ENCODE measurements around the gene TMEM91.

DNA sequence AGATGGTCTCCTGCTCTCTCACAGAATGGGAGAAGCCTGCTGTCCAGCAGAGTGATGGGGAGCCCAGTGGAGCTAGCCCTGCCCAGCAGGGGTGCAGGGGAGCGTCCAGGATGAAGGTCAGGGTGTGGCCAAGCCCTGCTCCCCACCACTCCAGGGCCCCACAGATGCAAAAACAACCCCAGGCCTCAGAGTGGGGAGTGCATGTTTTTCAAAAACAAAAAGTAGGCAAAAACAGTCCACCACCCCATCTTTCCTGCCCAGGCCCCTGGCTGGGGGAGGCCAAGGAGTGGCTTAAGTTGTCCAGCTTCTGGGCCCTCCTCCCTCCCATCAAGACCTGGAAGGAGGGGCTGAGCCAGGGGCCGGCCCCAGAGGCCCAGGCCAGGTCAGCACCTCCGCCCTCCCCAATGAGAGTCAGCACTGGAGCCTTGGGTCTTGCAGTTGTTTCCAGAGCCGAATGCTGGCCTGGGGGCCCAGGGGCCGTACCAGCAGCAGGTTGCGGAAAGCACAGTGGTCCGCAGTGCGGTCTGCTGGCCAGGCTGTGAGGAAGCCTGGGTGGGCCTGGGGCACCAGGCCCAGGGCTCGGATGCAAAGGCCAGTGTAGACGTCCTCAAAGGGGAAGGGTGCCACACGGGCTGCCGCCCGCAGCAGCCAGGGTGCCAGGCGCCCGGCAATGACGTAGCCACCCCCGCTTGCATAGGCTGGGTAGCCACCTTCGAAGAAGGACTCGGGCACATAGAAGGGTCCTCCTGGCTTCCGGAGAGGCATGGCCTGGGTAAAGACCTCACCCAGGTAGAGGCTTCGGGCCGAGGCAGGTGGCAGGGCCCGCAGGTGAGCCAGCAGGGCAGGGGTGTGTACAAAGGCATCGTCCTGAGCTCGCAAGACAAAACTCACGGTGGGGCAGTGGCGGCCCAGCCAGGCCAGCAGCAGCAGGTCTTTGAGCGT lies 49.1 kb downstream of the TMEM91 start:
- TF ChIP-seq EZH2phosphoT487 (IDR thresholded peaks at IDR 0.05; ENCODE audit: borderline replicate concordance, low read depth, low read length) = no peak
- TF ChIP-seq, protein P1, sequence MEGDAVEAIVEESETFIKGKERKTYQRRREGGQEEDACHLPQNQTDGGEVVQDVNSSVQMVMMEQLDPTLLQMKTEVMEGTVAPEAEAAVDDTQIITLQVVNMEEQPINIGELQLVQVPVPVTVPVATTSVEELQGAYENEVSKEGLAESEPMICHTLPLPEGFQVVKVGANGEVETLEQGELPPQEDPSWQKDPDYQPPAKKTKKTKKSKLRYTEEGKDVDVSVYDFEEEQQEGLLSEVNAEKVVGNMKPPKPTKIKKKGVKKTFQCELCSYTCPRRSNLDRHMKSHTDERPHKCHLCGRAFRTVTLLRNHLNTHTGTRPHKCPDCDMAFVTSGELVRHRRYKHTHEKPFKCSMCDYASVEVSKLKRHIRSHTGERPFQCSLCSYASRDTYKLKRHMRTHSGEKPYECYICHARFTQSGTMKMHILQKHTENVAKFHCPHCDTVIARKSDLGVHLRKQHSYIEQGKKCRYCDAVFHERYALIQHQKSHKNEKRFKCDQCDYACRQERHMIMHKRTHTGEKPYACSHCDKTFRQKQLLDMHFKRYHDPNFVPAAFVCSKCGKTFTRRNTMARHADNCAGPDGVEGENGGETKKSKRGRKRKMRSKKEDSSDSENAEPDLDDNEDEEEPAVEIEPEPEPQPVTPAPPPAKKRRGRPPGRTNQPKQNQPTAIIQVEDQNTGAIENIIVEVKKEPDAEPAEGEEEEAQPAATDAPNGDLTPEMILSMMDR (conservative IDR thresholded peaks at IDR 0.05; ENCODE audit: low read length) = no peak
